Cardiac muscle cell (in vitro differentiated cells and primary cell): ENCODE results near the gene LIPG. TPM values are rescaled to one million over a fixed set of nuclear protein-coding genes. Genes with fewer than 3 reads are reported as not detected.

Experiments
- DNase-seq, 2 donors: peaks; one replicate each; pipeline versions ENCODE4 v3.0.0 to v3.0.0-alpha.2; 2010 to 2017; ENCODE audit warnings: low read depth in 1 of 2, low spot score in 1 of 2
- H3K27ac ChIP-seq: fragments of 200-600 bp; sonication (generic); 2 replicates; pipeline ENCODE4 v1.5.1; 2016
- H3K27me3 ChIP-seq: fragments of 200-600 bp; sonication (generic); 2 replicates; pipeline ENCODE4 v1.6.0; 2016; ENCODE audit warnings: control low read depth
- H3K36me3 ChIP-seq: fragments of 200-600 bp; sonication (generic); 2 replicates; pipeline ENCODE4 v1.5.1; 2016; ENCODE audit warnings: control low read depth
- H3K4me1 ChIP-seq: fragments of 200-600 bp; sonication (generic); 2 replicates; pipeline ENCODE4 v1.8.1; 2017; ENCODE audit warnings: low read depth, mild to moderate bottlenecking, mixed run types
- H3K4me3 ChIP-seq: fragments of 200-600 bp; sonication (generic); 2 replicates; pipeline ENCODE4 v1.5.1; 2016; ENCODE audit warnings: mild to moderate bottlenecking
- H3K9me3 ChIP-seq: fragments of 200-600 bp; sonication (generic); 2 replicates; pipeline ENCODE4 v1.5.1; 2017; ENCODE audit warnings: low read depth, mild to moderate bottlenecking, control low read depth
- polyA plus RNA-seq: library from polyadenylated mRNA; unstranded; fragments of >200 nt; fragmentation: Nextera tagmentation; extraction: Ambion mirVana; gene quantifications from 2 replicates; pipeline ENCODE4 v1.2.1, GENCODE V29; 2016
- total RNA-seq: library from RNA; depleted of rRNA; stranded (reverse); fragments of >200 nt; gene quantifications from 2 replicates; pipeline ENCODE4 v1.2.3, GENCODE V29; 2016
- TF ChIP-seq, protein P1 (sequence below): IDR thresholded peaks from 2 replicates; pipeline ENCODE4 v1.5.1; 2012; ENCODE audit warnings: low read depth, mild to moderate bottlenecking, low read length

The LIPG gene
- total and polyA plus RNA-seq, 2 experiments from 2014 or later = 1.5 to 2.8 TPM

DNA sequence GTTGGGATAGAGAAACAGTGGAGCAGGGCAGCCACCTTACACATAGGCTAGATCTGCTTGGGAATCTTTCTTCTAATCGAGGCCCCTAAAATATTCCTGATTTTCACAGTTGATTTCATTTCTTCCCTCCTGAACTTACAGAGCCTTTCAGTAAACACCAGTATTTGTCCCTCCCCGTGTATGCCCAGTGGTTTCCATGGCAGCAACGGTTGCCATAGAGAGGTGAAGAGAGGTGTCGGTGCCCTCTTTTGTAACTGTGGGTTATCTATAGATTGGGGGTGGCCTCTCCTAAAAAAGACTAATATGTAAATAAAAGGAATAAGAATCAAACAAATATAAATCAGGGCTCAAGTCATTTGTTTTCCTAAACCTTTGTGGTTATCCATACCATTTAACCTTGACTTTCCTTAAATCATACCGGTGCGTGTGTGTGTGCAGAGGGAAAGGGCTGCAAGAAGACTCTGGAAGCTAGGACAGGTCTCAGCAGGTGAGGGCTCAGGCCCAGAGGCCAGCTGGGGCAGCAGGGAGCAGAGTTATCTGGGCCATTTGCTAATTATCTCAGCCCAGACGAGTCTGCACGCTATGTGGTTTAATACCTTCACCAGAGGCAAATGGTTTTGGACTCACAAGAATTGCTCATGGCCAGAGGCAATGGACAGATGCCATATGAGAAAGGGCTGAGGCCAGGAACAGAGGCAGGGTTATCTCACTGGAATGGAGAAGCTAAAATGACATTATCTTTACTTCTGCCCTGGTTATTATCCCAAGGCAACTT, 35.5 kb downstream of the LIPG start:
- H3K27ac ChIP-seq = no peak overlapping the region
- no peaks in the 10 kb centered on the region for H3K27me3 ChIP-seq
- no peak overlapping the region for H3K4me3 ChIP-seq
- no peak for DNase-seq
- no peaks in the 10 kb centered on the region for H3K36me3 ChIP-seq
- TF ChIP-seq, protein P1, sequence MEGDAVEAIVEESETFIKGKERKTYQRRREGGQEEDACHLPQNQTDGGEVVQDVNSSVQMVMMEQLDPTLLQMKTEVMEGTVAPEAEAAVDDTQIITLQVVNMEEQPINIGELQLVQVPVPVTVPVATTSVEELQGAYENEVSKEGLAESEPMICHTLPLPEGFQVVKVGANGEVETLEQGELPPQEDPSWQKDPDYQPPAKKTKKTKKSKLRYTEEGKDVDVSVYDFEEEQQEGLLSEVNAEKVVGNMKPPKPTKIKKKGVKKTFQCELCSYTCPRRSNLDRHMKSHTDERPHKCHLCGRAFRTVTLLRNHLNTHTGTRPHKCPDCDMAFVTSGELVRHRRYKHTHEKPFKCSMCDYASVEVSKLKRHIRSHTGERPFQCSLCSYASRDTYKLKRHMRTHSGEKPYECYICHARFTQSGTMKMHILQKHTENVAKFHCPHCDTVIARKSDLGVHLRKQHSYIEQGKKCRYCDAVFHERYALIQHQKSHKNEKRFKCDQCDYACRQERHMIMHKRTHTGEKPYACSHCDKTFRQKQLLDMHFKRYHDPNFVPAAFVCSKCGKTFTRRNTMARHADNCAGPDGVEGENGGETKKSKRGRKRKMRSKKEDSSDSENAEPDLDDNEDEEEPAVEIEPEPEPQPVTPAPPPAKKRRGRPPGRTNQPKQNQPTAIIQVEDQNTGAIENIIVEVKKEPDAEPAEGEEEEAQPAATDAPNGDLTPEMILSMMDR = no peak
- H3K9me3 ChIP-seq = no peaks in the 10 kb centered on the region
- H3K4me1 ChIP-seq = no peaks in the 10 kb centered on the region

DNA sequence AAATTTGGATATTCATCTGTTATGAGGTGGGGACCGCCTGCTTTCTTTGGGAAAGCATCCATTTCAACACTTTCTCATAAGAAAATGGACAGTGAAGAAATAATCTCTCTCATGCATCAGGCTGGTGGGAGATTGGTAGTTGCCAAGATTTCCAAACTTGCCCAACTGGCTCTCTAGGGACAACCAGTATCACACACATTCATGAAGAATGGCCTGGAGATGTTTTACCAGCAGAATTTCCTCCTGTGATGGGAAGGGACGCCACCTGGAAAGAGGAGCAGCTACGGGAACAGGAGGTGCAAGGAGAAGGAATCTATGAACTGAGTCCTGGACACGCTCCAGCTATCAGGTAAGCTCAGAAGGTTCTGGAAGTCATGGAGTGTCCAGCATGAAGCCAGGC, 39.4 kb downstream of the LIPG start:
- Histone ChIP-seq H3K9me3 (no peaks in the 10 kb centered on the region), H3K4me1 (no peaks in the 10 kb centered on the region), H3K4me3 (no peak overlapping the region), H3K36me3 (no peaks in the 10 kb centered on the region), H3K27ac (no peak overlapping the region), H3K27me3 (no peaks in the 10 kb centered on the region)
- TF ChIP-seq, protein P1 = no peak
- DNase-seq = no peak

DNA sequence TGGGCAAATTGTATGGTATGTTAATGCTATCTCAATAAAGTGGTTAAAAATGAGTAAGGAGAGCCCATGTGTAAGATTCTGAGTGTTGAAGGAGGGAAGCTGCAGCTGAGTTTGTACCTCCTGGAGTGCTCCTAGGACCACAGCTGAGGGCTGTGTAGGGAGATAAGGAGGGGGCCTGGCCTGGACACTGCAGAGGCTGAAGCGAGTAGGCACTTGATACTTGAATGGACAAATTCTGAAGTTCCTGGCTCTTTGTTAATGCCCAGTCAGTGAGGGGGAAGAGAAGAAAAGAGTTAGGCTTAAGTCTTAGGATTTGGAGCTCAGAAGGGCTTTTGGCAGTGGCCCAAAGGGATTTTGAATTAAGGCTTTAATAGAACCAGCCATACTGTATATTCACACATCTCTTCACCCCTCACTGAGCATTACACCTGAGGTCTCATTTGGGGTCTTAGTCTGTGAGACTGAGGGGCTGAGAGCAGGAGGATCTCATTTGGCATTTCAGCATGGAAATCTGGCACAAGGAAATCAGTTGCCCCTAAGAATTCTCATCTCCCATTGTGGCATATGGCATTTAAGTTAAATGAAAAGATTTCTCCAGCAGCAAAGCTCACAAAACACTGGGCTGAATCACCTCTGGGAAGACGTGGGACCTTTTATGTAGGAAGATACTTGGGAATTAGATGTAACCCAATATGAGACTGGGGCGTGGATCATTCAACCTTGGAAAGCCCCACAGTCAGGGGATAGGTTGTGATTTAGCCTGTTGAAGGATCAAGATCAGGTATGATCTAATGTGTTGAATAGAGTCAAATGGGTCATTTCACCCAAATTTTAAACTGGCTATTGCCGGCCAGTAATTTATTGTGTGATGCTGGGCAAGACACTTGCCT, 46.8 kb downstream of the LIPG start:
- Histone ChIP-seq H3K36me3 (no peaks in the 10 kb centered on the region), H3K27me3 (no peaks in the 10 kb centered on the region), H3K9me3 (no peaks in the 10 kb centered on the region), H3K4me1 (no peaks in the 10 kb centered on the region), H3K27ac (no peak overlapping the region), H3K4me3 (no peak overlapping the region)
- peak; percentile 16 to 40 for DNase-seq
- TF ChIP-seq, protein P1 = no peak

DNA sequence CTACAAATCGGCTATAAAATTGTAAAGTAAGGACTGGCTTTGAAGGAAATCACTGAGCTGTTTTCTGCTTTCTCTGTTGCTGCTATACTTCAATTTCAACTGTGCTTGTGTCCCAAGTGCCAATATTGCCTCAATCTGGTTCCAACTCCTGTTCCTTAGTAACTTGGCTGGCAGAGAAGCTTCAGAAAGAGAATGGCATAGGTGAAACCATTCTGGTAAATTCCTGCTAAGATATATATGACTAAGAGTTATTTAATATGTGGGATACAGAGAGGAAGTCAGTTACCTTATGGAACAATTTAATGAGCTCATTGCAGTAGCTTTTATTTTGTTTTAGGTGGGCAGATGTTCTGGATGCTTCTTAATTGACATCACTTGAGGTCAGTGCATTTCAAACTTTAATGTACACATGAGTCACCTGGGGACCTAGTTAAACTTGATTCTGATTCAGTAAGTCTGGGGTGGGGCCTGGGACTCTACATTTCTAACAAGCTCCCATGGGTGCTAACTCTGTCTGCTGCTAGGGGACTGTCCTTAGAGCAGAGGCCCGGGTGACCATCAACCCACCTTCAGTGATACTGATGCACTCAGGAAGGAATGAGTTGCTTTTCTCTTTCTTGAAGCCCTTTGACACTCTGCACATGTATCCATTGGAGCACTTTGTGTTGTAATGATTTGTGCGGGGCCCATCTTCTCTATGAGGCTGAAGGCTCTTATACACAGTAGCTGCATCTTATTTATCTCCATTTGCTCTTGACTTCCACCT, 47.6 kb downstream of the LIPG start:
- Histone ChIP-seq H3K9me3 (no peaks in the 10 kb centered on the region), H3K27me3 (no peaks in the 10 kb centered on the region), H3K4me3 (no peak overlapping the region), H3K36me3 (no peaks in the 10 kb centered on the region), H3K4me1 (no peaks in the 10 kb centered on the region), H3K27ac (no peak overlapping the region)
- no peak for DNase-seq
- TF ChIP-seq, protein P1 = no peak

DNA sequence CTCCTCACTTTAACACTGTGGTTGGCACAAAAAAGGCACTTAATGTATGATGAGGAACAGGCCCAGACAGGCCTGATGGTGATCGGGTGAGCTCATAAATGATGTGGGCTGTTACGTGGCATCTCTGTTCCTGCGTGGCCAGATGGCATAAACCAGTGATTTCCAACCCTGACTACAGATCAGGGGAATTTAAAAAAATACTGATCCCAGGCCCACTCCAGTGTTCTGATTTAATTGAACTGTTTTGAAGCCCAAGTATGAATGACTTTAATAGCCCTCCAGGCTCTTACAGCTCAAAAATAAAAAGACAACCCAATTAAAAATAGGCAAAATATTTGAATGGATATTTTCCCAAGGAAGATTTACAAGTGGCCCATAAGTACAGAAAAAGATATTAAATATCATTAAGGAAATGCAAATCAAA, 48.2 kb downstream of the LIPG start:
- TF ChIP-seq, protein P1 = no peak
- H3K9me3 ChIP-seq = no peaks in the 10 kb centered on the region
- no peaks in the 10 kb centered on the region for H3K27me3 ChIP-seq
- no peak for DNase-seq
- no peaks in the 10 kb centered on the region for H3K36me3 ChIP-seq
- no peak overlapping the region for H3K27ac ChIP-seq
- H3K4me3 ChIP-seq = no peak overlapping the region
- no peaks in the 10 kb centered on the region for H3K4me1 ChIP-seq
